ENCODE measurements around the gene BACH2.

- no peak for TF ChIP-seq CTCF (IDR thresholded peaks at IDR 0.05)
- no peak for TF ChIP-seq REST (IDR thresholded peaks at IDR 0.05; ENCODE audit: low read depth, low read length)
- TF ChIP-seq YY1 (IDR thresholded peaks at IDR 0.05; ENCODE audit: low read depth): no peak
- TF ChIP-seq MAX (IDR thresholded peaks at IDR 0.05; ENCODE audit: low read depth): no peak
- TF ChIP-seq RCOR1 (IDR thresholded peaks at IDR 0.05; ENCODE audit: low read length): no peak
- TF ChIP-seq ZBTB33 (IDR thresholded peaks at IDR 0.05; ENCODE audit: borderline replicate concordance, low read depth): no peak
- TF ChIP-seq EZH2phosphoT487 (IDR thresholded peaks at IDR 0.05; ENCODE audit: borderline replicate concordance, low read depth): no peak
- no peak for TF ChIP-seq JUND (IDR thresholded peaks at IDR 0.05)
- no peak for TF ChIP-seq NRF1 (IDR thresholded peaks at IDR 0.05; ENCODE audit: low read depth, low read length)
- no peak for TF ChIP-seq POLR2AphosphoS5 (IDR thresholded peaks at IDR 0.05; ENCODE audit: low read depth, low read length)
- TF ChIP-seq TAF1 (IDR thresholded peaks at IDR 0.05; ENCODE audit: borderline replicate concordance, low read depth, low read length): no peak
- TF ChIP-seq TCF12 (IDR thresholded peaks at IDR 0.05): no peak
- TF ChIP-seq EP300 (IDR thresholded peaks at IDR 0.05; ENCODE audit: borderline replicate concordance in 1 of 2, low read depth in 1 of 2, low read length in 1 of 2): no peak
These were observed 261.5 kb downstream of the BACH2 start for GRCh38 chr6:90035047-90035723.

Measured in SK-N-SH (cell line).